22Rv1 (cell line): ENCODE data around the gene MYO1C.

ENCODE experiments used
- ZFX ChIP-seq: fragments of 450-650 bp; IDR thresholded peaks from 2 replicates; pipeline ENCODE4 v1.6.1; 2017; ENCODE audit warnings: antibody characterized with exemption, borderline replicate concordance
- TF ChIP-seq, protein P1 (sequence below): fragments of 450-650 bp; IDR thresholded peaks from 2 replicates; pipeline ENCODE4 v1.5.1; 2017; ENCODE audit warnings: mild to moderate bottlenecking

DNA sequence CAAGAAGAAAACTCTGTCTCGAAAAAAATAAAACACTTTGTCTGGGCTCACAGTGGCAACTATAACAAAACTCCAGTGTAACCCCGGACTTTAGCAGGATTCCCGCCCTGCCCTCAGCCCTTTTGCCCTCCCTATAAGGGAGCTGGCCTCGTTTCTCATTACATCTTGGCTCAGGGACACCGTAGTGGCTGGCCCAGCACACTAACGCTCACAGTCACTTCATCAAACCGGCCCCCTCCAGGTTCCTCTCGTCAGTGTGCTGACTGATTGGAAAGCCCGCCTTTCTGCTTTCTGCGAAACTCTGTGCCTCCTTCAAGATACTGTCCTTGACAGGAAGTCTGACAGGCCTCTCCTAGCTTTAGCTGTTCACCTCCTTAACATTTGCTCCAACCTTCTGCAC, 11.2 kb upstream of the MYO1C start:
- TF ChIP-seq, protein P1, sequence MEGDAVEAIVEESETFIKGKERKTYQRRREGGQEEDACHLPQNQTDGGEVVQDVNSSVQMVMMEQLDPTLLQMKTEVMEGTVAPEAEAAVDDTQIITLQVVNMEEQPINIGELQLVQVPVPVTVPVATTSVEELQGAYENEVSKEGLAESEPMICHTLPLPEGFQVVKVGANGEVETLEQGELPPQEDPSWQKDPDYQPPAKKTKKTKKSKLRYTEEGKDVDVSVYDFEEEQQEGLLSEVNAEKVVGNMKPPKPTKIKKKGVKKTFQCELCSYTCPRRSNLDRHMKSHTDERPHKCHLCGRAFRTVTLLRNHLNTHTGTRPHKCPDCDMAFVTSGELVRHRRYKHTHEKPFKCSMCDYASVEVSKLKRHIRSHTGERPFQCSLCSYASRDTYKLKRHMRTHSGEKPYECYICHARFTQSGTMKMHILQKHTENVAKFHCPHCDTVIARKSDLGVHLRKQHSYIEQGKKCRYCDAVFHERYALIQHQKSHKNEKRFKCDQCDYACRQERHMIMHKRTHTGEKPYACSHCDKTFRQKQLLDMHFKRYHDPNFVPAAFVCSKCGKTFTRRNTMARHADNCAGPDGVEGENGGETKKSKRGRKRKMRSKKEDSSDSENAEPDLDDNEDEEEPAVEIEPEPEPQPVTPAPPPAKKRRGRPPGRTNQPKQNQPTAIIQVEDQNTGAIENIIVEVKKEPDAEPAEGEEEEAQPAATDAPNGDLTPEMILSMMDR = no peak
- TF ChIP-seq ZFX = no peak
